ENCODE results near the gene NF1. TPM values are rescaled to one million over a fixed set of nuclear protein-coding genes. Genes with fewer than 3 reads are reported as not detected.

NF1 gene
- polyA plus RNA-seq, 3 donors: 1.2 to 7.4 (median 2.1) TPM

GRCh38 chr17:31397256-31397939, 302.6 kb downstream of the NF1 start:
- DNase-seq: no peak
- Mint-ChIP-seq H3K4me3 (no peak overlapping the region), H3K27ac (no peak overlapping the region), H3K36me3 (peaks cover 0 to 3% of the 10 kb centered on the region in 2 donors), H3K4me1 (peaks cover 3% of the 10 kb centered on the region), H3K9me3 (peaks cover 0 to 6% (median 3%) of the 10 kb centered on the region in 7 donors), H3K27me3 (ENCODE audit: low read depth in 3 of 3) (peaks cover 35 to 42% (median 36%) of the 10 kb centered on the region in 3 donors)
- no peak overlapping the region for H3K27ac ChIP-seq (ENCODE audit: low read depth in 1 of 2, low read length in 2 of 2)
- no peaks in the 10 kb centered on the region for H3K79me2 ChIP-seq (ENCODE audit: insufficient read depth, low read length)
- H2AFZ ChIP-seq (ENCODE audit: insufficient read depth, low read depth, low read length, poor library complexity, severe bottlenecking): no peak overlapping the region
- 100% methylated on average over 2 of the region's 8 CpGs for WGBS (ENCODE audit: insufficient coverage)
- H3K27me3 ChIP-seq (ENCODE audit: control insufficient read depth in 2 of 2, insufficient read depth in 2 of 2, low read length in 2 of 2): peaks cover 14 to 26% of the 10 kb centered on the region in 2 donors
- no peaks in the 10 kb centered on the region for H3K36me3 ChIP-seq (replicated peaks in 1 of 2; ENCODE audit: control insufficient read depth in 1 of 2, insufficient read depth in 2 of 2, low read length in 2 of 2)
- peaks cover under 1 to 1% of the 10 kb centered on the region in 2 donors for H3K4me1 ChIP-seq (ENCODE audit: control insufficient read depth in 1 of 2, insufficient read depth in 2 of 2, low read length in 2 of 2)
- no peaks in the 10 kb centered on the region for H3K9me3 ChIP-seq (replicated peaks in 1 of 2; ENCODE audit: control insufficient read depth in 1 of 2, insufficient read depth in 1 of 2, low read length in 2 of 2)
- H3K4me3 ChIP-seq (replicated peaks in 1 of 3; ENCODE audit: low read depth in 2 of 3, low read length in 3 of 3): no peak overlapping the region
- intact Hi-C loops (cut with micrococcal nuclease): no loop called here
- H4K20me1 ChIP-seq (ENCODE audit: insufficient read depth, low read length): no peaks in the 10 kb centered on the region
- H3K9ac ChIP-seq (ENCODE audit: insufficient read depth, low read length, poor library complexity, severe bottlenecking): no peak overlapping the region
- no peak overlapping the region for H3K4me2 ChIP-seq (replicated peaks; ENCODE audit: extremely low read depth, low read length, poor library complexity, severe bottlenecking)
- TF ChIP-seq CTCF (IDR thresholded peaks at IDR 0.05): no peak

- H3K9ac ChIP-seq (ENCODE audit: insufficient read depth, low read length, poor library complexity, severe bottlenecking): no peak overlapping the region
- peaks cover 0 to 1% (median 0%) of the 10 kb centered on the region in 7 donors for H3K9me3 Mint-ChIP-seq
- H3K27ac ChIP-seq (ENCODE audit: low read depth in 1 of 2, low read length in 2 of 2): no peak overlapping the region
- peaks cover 0 to 2% of the 10 kb centered on the region in 2 donors for H3K4me1 ChIP-seq (ENCODE audit: control insufficient read depth in 1 of 2, insufficient read depth in 2 of 2, low read length in 2 of 2)
- TF ChIP-seq CTCF (IDR thresholded peaks at IDR 0.05): no peak
- no peak overlapping the region for H3K4me2 ChIP-seq (replicated peaks; ENCODE audit: extremely low read depth, low read length, poor library complexity, severe bottlenecking)
- WGBS (ENCODE audit: insufficient coverage): 92% methylated on average over 16 of the region's 21 CpGs
- peak; percentile 21 to 65 (median 27) for DNase-seq
- no peak overlapping the region for H3K4me3 ChIP-seq (replicated peaks in 1 of 3; ENCODE audit: low read depth in 2 of 3, low read length in 3 of 3)
- H3K4me3 Mint-ChIP-seq: no peak overlapping the region
- H3K9me3 ChIP-seq (replicated peaks in 1 of 2; ENCODE audit: control insufficient read depth in 1 of 2, insufficient read depth in 1 of 2, low read length in 2 of 2): no peaks in the 10 kb centered on the region
- no peaks in the 10 kb centered on the region for H3K79me2 ChIP-seq (ENCODE audit: insufficient read depth, low read length)
- no peak overlapping the region for H3K27ac Mint-ChIP-seq
- peaks cover 0 to 3% of the 10 kb centered on the region in 2 donors for H3K36me3 Mint-ChIP-seq
- H3K27me3 ChIP-seq (ENCODE audit: control insufficient read depth in 2 of 2, insufficient read depth in 2 of 2, low read length in 2 of 2): peaks cover 3 to 14% of the 10 kb centered on the region in 2 donors
- no peak overlapping the region for H2AFZ ChIP-seq (ENCODE audit: insufficient read depth, low read depth, low read length, poor library complexity, severe bottlenecking)
- peaks cover under 1% of the 10 kb centered on the region for H3K4me1 Mint-ChIP-seq
- intact Hi-C loops (cut with micrococcal nuclease): no loop called here
- H3K36me3 ChIP-seq (replicated peaks in 1 of 2; ENCODE audit: control insufficient read depth in 1 of 2, insufficient read depth in 2 of 2, low read length in 2 of 2): no peaks in the 10 kb centered on the region
- no peaks in the 10 kb centered on the region for H4K20me1 ChIP-seq (ENCODE audit: insufficient read depth, low read length)
- peaks cover 24 to 31% (median 24%) of the 10 kb centered on the region in 3 donors for H3K27me3 Mint-ChIP-seq (ENCODE audit: low read depth in 3 of 3)
Observed at GRCh38 chr17:31398381-31399311, 303.9 kb downstream of the NF1 start.
